Measurements from ENCODE around the gene KRTAP19-7. TPM values are rescaled to one million over a fixed set of nuclear protein-coding genes. Genes with fewer than 3 reads are reported as not detected.

KRTAP19-7 gene
- not detected in 2 replicates for total RNA-seq (2014; rRNA removed; shearing (Covaris generic))

GRCh38 chr21:30561264-30561895 lies at the start of gene KRTAP19-7:
Gene KRTAP19-7 (minus strand): TSS chr21:30561314. CDS start chr21:30561289, 25 bp downstream.
- no peak for DNase-seq (ENCODE audit: low spot score)

- peak; percentile 1 for DNase-seq (ENCODE audit: low spot score)
These were observed 44.9 kb upstream of the KRTAP19-7 start for GRCh38 chr21:30605968-30606367.

GRCh38 chr21:30600787-30601186 lies 39.7 kb upstream of the KRTAP19-7 start, which contains the start of gene KRTAP22-1:
Gene KRTAP22-1 (plus strand): TSS chr21:30601087.
- DNase-seq (ENCODE audit: low spot score), result no peak

- no peak for DNase-seq (ENCODE audit: low spot score)
These were observed 37.7 kb upstream of the KRTAP19-7 start, which contains the start of gene KRTAP6-2 for GRCh38 chr21:30598802-30599201. Gene KRTAP6-2 (minus strand): TSS chr21:30598902. CDS start chr21:30598874, 28 bp downstream.

GRCh38 chr21:30592140-30592539 lies 31.0 kb upstream of the KRTAP19-7 start, which contains the start of gene KRTAP6-3:
Gene KRTAP6-3 (plus strand): TSS chr21:30592440. CDS start chr21:30592446, 6 bp downstream.
- DNase-seq (ENCODE audit: low spot score), result no peak

- DNase-seq (ENCODE audit: low spot score), result no peak
These were observed 29.2 kb upstream of the KRTAP19-7 start, which contains the start of gene KRTAP22-2 for GRCh38 chr21:30590297-30590696. Gene KRTAP22-2 (minus strand): TSS chr21:30590397.

- no peak for DNase-seq (ENCODE audit: low spot score)
These were observed 21.8 kb upstream of the KRTAP19-7 start for GRCh38 chr21:30582870-30583269.

GRCh38 chr21:30580132-30580531 lies 19.0 kb upstream of the KRTAP19-7 start:
- no peak for DNase-seq (ENCODE audit: low spot score)

- DNase-seq (ENCODE audit: low spot score), result no peak
These were observed 18.2 kb upstream of the KRTAP19-7 start for GRCh38 chr21:30579346-30579745.

GRCh38 chr21:30577766-30578165 lies 16.7 kb upstream of the KRTAP19-7 start:
- no peak for DNase-seq (ENCODE audit: low spot score)

GRCh38 chr21:30567617-30568016 lies 6.5 kb upstream of the KRTAP19-7 start:
- no peak for DNase-seq (ENCODE audit: low spot score)

GRCh38 chr21:30563630-30564029 lies 2.5 kb upstream of the KRTAP19-7 start:
- no peak for DNase-seq (ENCODE audit: low spot score)

GRCh38 chr21:30563072-30563471 lies 2.0 kb upstream of the KRTAP19-7 start:
- DNase-seq (ENCODE audit: low spot score), result no peak

- no peak for DNase-seq (ENCODE audit: low spot score)
These were observed 843 bp upstream of the KRTAP19-7 start for GRCh38 chr21:30561957-30562356.

GRCh38 chr21:30555095-30555494 lies 6.0 kb downstream of the KRTAP19-7 start:
- DNase-seq (ENCODE audit: low spot score), result no peak

GRCh38 chr21:30552782-30553181 lies 8.3 kb downstream of the KRTAP19-7 start:
- DNase-seq (ENCODE audit: low spot score), result no peak

GRCh38 chr21:30541764-30542163 lies 19.4 kb downstream of the KRTAP19-7 start, which contains the start of gene KRTAP19-6:
Gene KRTAP19-6 (minus strand): TSS chr21:30541864. CDS start chr21:30541833, 31 bp downstream.
- no peak for DNase-seq (ENCODE audit: low spot score)

- no peak for DNase-seq (ENCODE audit: low spot score)
These were observed 42.2 kb downstream of the KRTAP19-7 start for GRCh38 chr21:30518876-30519275.

GRCh38 chr21:30515681-30516080 lies 45.4 kb downstream of the KRTAP19-7 start:
- no peak for DNase-seq (ENCODE audit: low spot score)

All from HT-29 (cell line).